ENCODE data around the gene ADARB2. TPM values are rescaled to one million over a fixed set of nuclear protein-coding genes. Genes with fewer than 3 reads are reported as not detected.

Gene ADARB2
- total and polyA plus RNA-seq, 4 donors = 0.22 to 1.3 (median 0.55) TPM

- Histone ChIP-seq H3K9me3 (ENCODE audit: control insufficient read depth in 4 of 4, insufficient read depth in 3 of 4, low read length in 3 of 4) (peaks cover 0 to 2% (median 0%) of the 10 kb centered on the region in 4 donors), H3K27me3 (ENCODE audit: control insufficient read depth in 3 of 3, insufficient read depth in 3 of 3, low read length in 2 of 3) (peaks cover 0 to 6% (median 0%) of the 10 kb centered on the region in 3 donors), H3K27ac (ENCODE audit: low read depth in 1 of 2, low read length in 1 of 2) (no peak overlapping the region), H3K4me1 (ENCODE audit: control insufficient read depth in 5 of 5, insufficient read depth in 5 of 5, low read length in 5 of 5) (peaks cover 0 to 3% (median 0%) of the 10 kb centered on the region in 5 donors), H3K4me3 (no peak overlapping the region), H3K9ac (ENCODE audit: insufficient read depth in 1 of 2, low read length in 2 of 2) (no peak overlapping the region), H3K36me3 (ENCODE audit: control insufficient read depth in 4 of 4, insufficient read depth in 4 of 4, low read length in 4 of 4) (no peaks in the 10 kb centered on the region)
- ATAC-seq (ENCODE audit: insufficient read depth, low FRiP score) (no peak), DNase-seq (no peak)
- 89 to 92% methylated on average over 4 of the region's 4 CpGs for WGBS, 2 donors
- TF ChIP-seq CTCF (IDR thresholded peaks at IDR 0.05; ENCODE audit: control extremely low read depth, extremely low read depth) = no peak
These were observed 566.1 kb downstream of the ADARB2 start for GRCh38 chr10:1171182-1171581.

- no peaks in the 10 kb centered on the region for H3K36me3 ChIP-seq (ENCODE audit: control insufficient read depth in 4 of 4, insufficient read depth in 4 of 4, low read length in 4 of 4)
- H3K27ac ChIP-seq (ENCODE audit: low read depth in 1 of 2, low read length in 1 of 2) = no peak overlapping the region
- TF ChIP-seq CTCF (IDR thresholded peaks at IDR 0.05; ENCODE audit: control extremely low read depth, extremely low read depth) = no peak
- no peak overlapping the region for H3K9ac ChIP-seq (ENCODE audit: insufficient read depth in 1 of 2, low read length in 2 of 2)
- DNase-seq (no peak), ATAC-seq (ENCODE audit: insufficient read depth, low FRiP score) (no peak)
- peaks cover 0 to 6% (median 0%) of the 10 kb centered on the region in 3 donors for H3K27me3 ChIP-seq (ENCODE audit: control insufficient read depth in 3 of 3, insufficient read depth in 3 of 3, low read length in 2 of 3)
- peaks cover 0 to 3% (median 0%) of the 10 kb centered on the region in 5 donors for H3K4me1 ChIP-seq (ENCODE audit: control insufficient read depth in 5 of 5, insufficient read depth in 5 of 5, low read length in 5 of 5)
- 89 to 94% methylated on average over 12 to 13 of the region's 13 CpGs for WGBS, 2 donors
- H3K4me3 ChIP-seq = no peak overlapping the region
- H3K9me3 ChIP-seq (ENCODE audit: control insufficient read depth in 4 of 4, insufficient read depth in 3 of 4, low read length in 3 of 4) = peaks cover 0 to 2% (median 0%) of the 10 kb centered on the region in 4 donors
These were observed 566.5 kb downstream of the ADARB2 start for GRCh38 chr10:1170867-1171180.

GRCh38 chr10:1169981-1170866 is 567.1 kb downstream of the ADARB2 start:
- Histone ChIP-seq H3K27me3 (ENCODE audit: control insufficient read depth in 3 of 3, insufficient read depth in 3 of 3, low read length in 2 of 3) (peaks cover 0 to 6% (median 0%) of the 10 kb centered on the region in 3 donors), H3K36me3 (ENCODE audit: control insufficient read depth in 4 of 4, insufficient read depth in 4 of 4, low read length in 4 of 4) (no peaks in the 10 kb centered on the region), H3K4me3 (no peak overlapping the region), H3K4me1 (ENCODE audit: control insufficient read depth in 5 of 5, insufficient read depth in 5 of 5, low read length in 5 of 5) (peaks cover 0 to 3% (median 0%) of the 10 kb centered on the region in 5 donors), H3K27ac (ENCODE audit: low read depth in 1 of 2, low read length in 1 of 2) (no peak overlapping the region), H3K9me3 (ENCODE audit: control insufficient read depth in 4 of 4, insufficient read depth in 3 of 4, low read length in 3 of 4) (peaks cover 0 to 2% (median 0%) of the 10 kb centered on the region in 4 donors), H3K9ac (ENCODE audit: insufficient read depth in 1 of 2, low read length in 2 of 2) (no peak overlapping the region)
- DNase-seq (no peak), ATAC-seq (ENCODE audit: insufficient read depth, low FRiP score) (no peak)
- TF ChIP-seq CTCF (IDR thresholded peaks at IDR 0.05; ENCODE audit: control extremely low read depth, extremely low read depth) = no peak
- 60 to 73% methylated on average over 22 of the region's 22 CpGs for WGBS, 2 donors
